GM19193 (cell line): ENCODE results near the gene PTGIS.

Experiments
- POLR2A ChIP-seq: IDR thresholded peaks from 4 replicates; pipeline ENCODE4 v1.6.1; 2011; ENCODE audit not compliant: insufficient read depth, insufficient read length; ENCODE audit errors: extremely low read depth

PTGIS gene

DNA sequence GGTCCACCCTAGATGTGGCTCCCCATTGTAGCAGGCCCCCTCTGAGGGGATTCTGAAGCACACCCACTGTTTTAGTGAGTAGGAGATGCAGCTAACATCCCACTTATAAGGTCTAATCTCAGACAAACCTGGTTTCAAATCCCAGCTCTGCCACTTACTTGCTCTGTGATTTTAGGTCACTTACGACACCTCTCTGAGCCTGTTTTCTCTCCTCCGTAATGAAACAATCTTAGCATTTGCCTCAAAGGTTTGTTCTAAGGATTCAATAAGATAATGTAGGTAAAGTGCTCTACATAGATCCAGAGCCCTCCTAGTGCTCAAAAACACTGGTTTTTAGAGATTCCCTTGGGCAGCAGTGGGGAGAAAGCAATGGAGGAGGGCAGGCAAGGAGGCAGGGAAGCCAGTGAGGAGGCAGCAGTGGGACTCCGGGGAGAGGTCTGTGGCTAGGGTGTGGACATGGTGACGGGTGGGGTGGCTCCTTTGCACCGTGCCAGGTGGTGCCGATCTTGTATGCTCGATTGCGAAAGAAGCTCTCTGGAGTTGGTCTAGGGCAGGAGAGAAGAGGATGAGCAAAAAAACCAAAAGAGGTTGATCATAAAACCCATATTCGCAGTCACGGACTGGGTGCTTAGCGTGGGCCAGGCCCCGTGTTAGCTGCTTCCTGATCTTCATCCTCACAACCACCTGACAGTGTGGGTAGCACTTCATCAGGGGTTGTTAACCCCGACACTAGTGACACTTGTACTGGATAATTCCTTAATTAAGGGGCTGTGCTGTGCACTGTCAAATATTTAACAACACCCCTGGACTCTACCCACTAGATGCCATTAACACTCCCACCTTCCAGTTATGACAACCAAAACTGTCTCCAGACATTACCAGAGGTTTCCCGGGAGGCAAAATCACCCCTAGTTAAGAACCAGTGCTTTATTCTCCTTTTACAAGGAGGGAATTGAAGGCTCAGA lies 16.8 kb upstream of the PTGIS start:
- TF ChIP-seq POLR2A, result no peak

GRCh38 chr20:49583669-49584417 lies 15.9 kb upstream of the PTGIS start:
- TF ChIP-seq POLR2A, result no peak

DNA sequence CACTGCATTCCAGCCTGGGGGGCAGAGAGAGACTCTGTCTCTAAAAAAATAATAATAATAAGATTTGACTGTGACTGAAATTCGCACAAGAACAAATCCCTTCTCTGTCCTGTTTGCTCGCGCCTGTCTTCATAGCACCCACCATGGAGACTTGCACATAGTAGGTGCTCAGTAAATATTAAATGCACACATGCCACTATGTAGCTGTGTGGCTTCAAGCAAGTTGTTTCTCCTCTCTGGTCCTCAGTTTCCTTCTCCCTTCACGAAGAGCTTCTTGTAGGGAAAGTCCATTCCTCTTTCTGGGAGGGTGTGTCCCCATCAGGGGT lies 15.4 kb upstream of the PTGIS start:
- no peak for TF ChIP-seq POLR2A

DNA sequence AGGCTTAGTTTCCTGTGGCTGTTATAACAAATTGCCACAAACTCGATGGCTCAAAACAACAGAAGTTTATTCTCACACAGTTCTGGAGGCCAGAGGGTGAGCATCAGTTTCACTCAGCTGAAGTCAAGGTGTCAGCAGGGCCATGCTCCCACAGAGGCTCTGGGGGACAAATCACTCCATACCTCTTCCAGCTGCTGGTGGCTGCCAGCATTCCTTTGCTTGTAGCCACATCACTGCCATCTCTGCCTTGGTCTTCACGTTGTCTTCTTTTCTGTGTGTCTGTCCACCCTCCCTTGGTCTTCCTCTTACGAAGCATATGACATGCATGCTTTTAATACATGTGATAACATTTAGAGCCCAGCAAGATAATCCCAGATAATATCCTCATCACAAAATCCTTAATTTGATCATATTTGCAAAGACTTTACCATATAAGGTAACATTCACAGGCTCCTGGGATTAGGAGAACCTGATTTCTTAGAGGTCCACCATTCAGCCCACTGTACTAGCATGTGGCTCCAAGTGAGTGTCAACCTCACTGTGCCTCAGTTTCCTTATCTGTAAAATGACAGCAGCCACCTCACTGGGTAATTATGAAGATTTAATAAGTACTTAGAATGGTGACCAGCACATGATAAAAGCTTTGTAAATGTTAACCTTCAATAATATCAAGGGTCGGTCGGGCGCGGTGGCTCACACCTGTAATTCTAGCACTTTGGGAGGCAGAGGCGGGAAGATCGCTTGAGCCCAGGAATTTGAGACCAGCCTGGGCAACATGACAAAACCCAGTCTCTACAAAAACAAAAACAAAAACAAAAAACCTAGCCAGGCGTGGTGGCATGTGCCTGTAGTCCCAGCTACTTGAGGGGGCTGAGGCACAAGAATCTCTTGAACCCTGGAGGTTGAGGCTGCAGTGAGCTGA lies 14.7 kb upstream of the PTGIS start:
- no peak for TF ChIP-seq POLR2A

- no peak for TF ChIP-seq POLR2A
Measured at GRCh38 chr20:49581482-49581881, 13.5 kb upstream of the PTGIS start.

DNA sequence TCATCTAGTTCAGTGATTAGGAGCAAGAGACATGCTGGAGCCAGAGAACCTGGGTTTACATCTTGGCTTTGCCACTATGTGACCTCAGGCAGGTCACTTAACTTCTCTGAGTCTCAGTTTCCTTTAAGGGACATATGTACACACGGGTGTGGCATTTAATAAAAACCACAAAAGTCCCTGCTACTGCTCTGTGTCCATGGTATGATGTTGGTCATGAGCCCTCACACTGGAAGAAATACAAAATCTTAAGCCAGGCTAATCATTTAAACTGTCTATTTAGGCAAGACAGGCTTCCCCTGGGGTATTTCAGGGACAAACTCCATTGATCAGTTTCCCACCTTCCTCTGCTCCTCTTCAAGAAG lies 12.9 kb upstream of the PTGIS start:
- no peak for TF ChIP-seq POLR2A

DNA sequence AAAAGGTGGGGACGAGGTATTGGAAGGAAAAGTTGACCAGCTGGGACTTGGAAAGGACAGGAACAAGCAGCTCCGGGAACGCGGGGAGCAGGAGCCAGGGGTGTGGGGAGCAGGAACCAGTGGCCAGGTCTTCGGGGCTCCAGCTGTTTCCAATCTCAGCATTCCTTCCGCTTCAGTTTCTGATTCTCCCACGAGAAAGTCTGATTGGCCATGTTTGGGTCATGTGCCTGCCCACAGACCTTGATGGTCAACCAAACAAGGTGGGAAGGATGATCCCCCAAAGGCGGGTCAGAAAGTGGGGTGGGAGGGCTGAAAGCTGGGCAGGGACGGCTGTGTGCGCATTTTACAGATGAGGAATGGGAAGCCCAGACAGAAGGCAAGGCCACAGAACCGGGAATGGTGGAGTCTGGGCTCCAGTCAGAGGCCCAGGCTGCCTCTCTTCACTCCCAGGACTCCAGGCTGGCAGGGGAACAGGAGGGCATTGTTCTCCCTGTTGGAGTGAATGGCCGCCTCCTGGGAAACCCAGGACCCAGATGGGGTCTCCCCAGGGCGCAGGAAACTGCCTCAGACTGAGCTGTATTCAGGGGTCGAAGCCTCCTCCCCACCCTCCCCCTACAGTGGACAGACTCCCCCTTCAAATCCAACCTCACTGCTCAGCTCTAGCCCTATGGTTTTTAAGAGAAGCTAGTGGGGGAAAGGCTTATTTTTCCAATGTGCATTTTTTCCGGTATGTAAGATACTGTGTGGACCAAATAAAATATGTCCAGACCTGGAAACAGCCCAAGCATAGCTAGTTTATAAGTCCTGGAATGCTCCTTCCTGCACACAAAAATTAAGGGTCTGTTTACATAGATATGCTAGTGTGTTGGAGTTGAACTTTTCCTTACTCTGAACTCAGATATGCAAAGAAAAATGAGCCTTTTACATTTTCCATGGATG lies 12.2 kb upstream of the PTGIS start:
- no peak for TF ChIP-seq POLR2A

- TF ChIP-seq POLR2A, result no peak
Measured at GRCh38 chr20:49579195-49579594, 11.3 kb upstream of the PTGIS start.

GRCh38 chr20:49578436-49578835 lies 10.5 kb upstream of the PTGIS start:
- no peak for TF ChIP-seq POLR2A

- TF ChIP-seq POLR2A, result no peak
Measured at GRCh38 chr20:49575551-49576060, 7.7 kb upstream of the PTGIS start.

- no peak for TF ChIP-seq POLR2A
Measured at GRCh38 chr20:49573900-49574416, 6.0 kb upstream of the PTGIS start.

GRCh38 chr20:49572857-49573256 lies 4.9 kb upstream of the PTGIS start:
- no peak for TF ChIP-seq POLR2A

- no peak for TF ChIP-seq POLR2A
Measured at GRCh38 chr20:49571553-49571835, 3.6 kb upstream of the PTGIS start.
